Pancreas (tissue), 10 donors: ENCODE results near the gene CSF3. TPM values are rescaled to one million over a fixed set of nuclear protein-coding genes. Genes with fewer than 3 reads are reported as not detected.

Source experiments
- ATAC-seq, 4 donors: fragments of 200-7000 bp; cut with Tn5 transposase; one replicate each; pipeline versions ENCODE4 v1.8.0 to v1.9.1; 2020; ENCODE audit warnings: mild to moderate bottlenecking in 4 of 4, moderate library complexity in 4 of 4
- DNase-seq, 6 donors: peaks; one replicate each; pipeline ENCODE4 v3.0.0-alpha.2; 2020
- FAIRE-seq: peaks from 2 replicates; lab custom pipeline; 2012; peaks lifted over from hg19 to GRCh38; lab: Jason Lieb, UNC
- H3K27ac ChIP-seq, 4 donors: fragments of 200-600 bp; sonication (generic); 1 replicate in 3 of 4; 2 replicates in 1 of 4; pipeline versions ENCODE4 v1.5.0 to v1.8.0; 2020
- H3K27me3 ChIP-seq, 4 donors: fragments of 200-600 bp; one replicate each; pipeline ENCODE4 v1.8.0; 2021
- H3K36me3 ChIP-seq, 3 donors: fragments of 200-600 bp; sonication (generic) in 1 of 3; one replicate each; pipeline versions ENCODE4 v1.5.0 to v1.8.0; 2020 to 2021
- H3K4me1 ChIP-seq, 3 donors: fragments of 200-600 bp; one replicate each; pipeline ENCODE4 v1.8.0; 2021
- H3K4me3 ChIP-seq, 4 donors: fragments of 200-600 bp; sonication (generic) in 2 of 4; one replicate each; pipeline versions ENCODE4 v1.5.0 to v1.8.0; 2020 to 2021
- H3K9me3 ChIP-seq, 4 donors: fragments of 200-600 bp; one replicate each; pipeline ENCODE4 v1.8.0; 2021
- CTCF ChIP-seq, 4 donors: fragments of 200-600 bp; sonication (generic) in 3 of 4; IDR thresholded peaks; one replicate each; pipeline versions ENCODE4 v1.5.0 to v1.8.0; 2021; ENCODE audit warnings: antibody characterized with exemption in 4 of 4
- WGBS, 2 donors: extraction: QIAGEN DNeasy Blood & Tissue Kit; methylation state at CpG; one replicate each; pipeline ENCODE4 v1.1.7; 2013; 5-methylcytosine and 5-hydroxymethylcytosine counted together
- intact Hi-C, 3 donors: fragments of 100-400 bp; cut with DNase I; formaldehyde crosslinking; loops; one replicate each; pipeline versions ENCODE4 v1.11.1 to v1.14.2; 2022
- polyA plus RNA-seq, 2 donors: library from polyadenylated mRNA; stranded (reverse); fragments of 200-250 nt; gene quantifications; one replicate each; pipeline ENCODE4 v1.2.3, GENCODE V29; 2013
- total RNA-seq, 6 donors: library from RNA; stranded (reverse); fragmentation: NEBNext Ultra II Directional in 4 of 6; extraction: Animal tissue kit (Norgen Biotek cat#: 25700) in 4 of 6; gene quantifications; one replicate each; pipeline versions ENCODE4 v1.2.1 to v1.2.4, GENCODE V29; 2021 to 2023
- donor health status: healthy with polysubstance abuse.
- donor health status: DM: no; HTN: no; CAD: no; lungs with moderate emphysema.
- donor health status: DM: no; HTN: no; CAD: no.
- donor health status: control.
- donor health status: control.
- donor health status: Bipolar disorder and iron deficiency.
- donor health status: DM: yes; HTN: yes; CAD: no.
- donor health status: DM: no; HTN: no; CAD: no.
- donor health status: DM: no; HTN: no; CAD: no.
- donor health status: DM: yes; HTN: yes; CAD: no.

The CSF3 gene
- total and polyA plus RNA-seq, 8 donors = 0.16 to 3.5 (median 0.23) TPM; not detected in 4

DNA sequence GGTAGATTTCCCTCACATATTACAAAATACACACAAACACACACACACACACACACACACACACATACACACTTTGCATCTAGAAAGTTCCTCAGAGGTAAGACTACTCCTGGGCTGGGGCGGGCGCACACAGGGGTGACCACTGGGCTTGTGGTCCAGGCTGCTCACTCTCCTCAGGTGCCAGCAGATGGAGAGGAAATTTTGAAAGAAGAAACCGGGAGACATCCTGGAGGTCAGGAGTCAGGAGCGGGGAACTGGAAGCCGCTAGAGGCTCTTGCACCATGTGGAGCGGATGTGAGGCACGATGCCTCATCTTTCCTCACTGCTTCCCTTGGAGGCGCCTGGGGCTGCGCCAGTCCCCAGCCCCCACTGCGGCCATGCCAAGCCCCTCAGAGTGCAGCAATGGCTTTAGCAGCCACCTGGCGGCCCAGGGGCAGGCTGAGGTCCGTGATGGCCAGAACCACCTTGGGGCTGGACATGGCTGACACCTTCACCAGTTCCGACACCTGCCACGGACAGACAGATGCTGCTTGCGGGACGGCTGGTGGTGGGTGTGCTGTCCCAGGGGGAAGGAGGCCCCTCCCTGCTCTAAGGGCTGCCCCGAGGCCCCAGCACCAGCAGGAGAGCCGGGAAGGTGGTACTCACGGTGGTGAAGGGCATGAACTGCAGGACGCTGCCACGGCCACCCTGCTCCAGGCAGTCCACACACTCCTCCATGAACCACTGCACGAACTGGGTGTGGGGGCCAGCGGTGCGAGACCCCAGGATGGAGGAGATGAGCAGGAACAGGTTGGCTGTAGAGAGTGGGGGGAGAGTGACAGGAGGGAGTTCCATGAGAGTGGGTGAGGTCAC lies 4.1 kb downstream of the CSF3 start:
- ATAC-seq (no peak), FAIRE-seq (no peak), DNase-seq (peak in 1 of 6 donors; percentile 59)
- H3K27ac ChIP-seq = no peak overlapping the region
- TF ChIP-seq CTCF (IDR thresholded peaks at IDR 0.05) = no peak
- H3K4me1 ChIP-seq = peaks cover 0 to 17% (median 12%) of the 10 kb centered on the region in 3 donors
- intact Hi-C loops = no loop called here
- H3K27me3 ChIP-seq = no peaks in the 10 kb centered on the region
- H3K4me3 ChIP-seq = no peak overlapping the region
- 87 to 88% methylated on average over 24 of the region's 24 CpGs for WGBS, 2 donors
- peaks cover 0 to 20% (median 0%) of the 10 kb centered on the region in 3 donors for H3K36me3 ChIP-seq
- H3K9me3 ChIP-seq = no peaks in the 10 kb centered on the region

DNA sequence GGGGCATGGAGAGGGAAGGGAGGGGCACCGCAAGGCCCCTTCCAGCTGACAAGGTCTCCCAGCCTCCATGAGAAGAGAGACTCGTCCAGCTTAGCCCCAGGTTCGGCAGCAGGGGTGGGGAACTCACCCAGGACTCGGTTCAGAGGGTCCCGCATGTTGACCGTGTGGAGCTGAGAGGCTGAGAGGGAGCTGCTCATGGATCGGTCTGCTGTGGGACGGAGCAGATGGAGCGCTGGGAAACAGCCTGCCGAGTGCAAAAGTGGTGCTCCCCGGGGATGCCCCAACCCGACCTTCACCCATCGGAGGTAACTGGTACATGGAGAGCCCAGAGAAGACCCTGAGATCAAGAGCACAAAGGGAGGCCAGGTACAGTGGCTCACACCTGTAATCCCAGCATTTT lies 4.9 kb downstream of the CSF3 start:
- H3K27ac ChIP-seq = no peak overlapping the region
- DNase-seq = peak in 1 of 6 donors; percentile 51
- no peak for TF ChIP-seq CTCF (IDR thresholded peaks at IDR 0.05)
- intact Hi-C loops = loop anchor here in 1 of 3 donors (10.0 kb wide), 1 partner anchor 145 kb away; no protein-coding TSS in a partner anchor
- 90 to 94% methylated on average over 13 of the region's 13 CpGs for WGBS, 2 donors
- H3K4me1 ChIP-seq = peaks cover 0 to 12% (median 7%) of the 10 kb centered on the region in 3 donors
- H3K4me3 ChIP-seq = no peak overlapping the region
- no peaks in the 10 kb centered on the region for H3K27me3 ChIP-seq
- H3K36me3 ChIP-seq = peaks cover 0 to 24% (median 0%) of the 10 kb centered on the region in 3 donors
- no peak for FAIRE-seq
- no peak for ATAC-seq
- no peaks in the 10 kb centered on the region for H3K9me3 ChIP-seq

GRCh38 chr17:40021451-40021971 lies 6.3 kb downstream of the CSF3 start:
- no peak for FAIRE-seq
- intact Hi-C loops = loop anchor here in 1 of 3 donors (10.0 kb wide), 1 partner anchor 143 kb away; no protein-coding TSS in a partner anchor
- H3K27ac ChIP-seq = no peak overlapping the region

GRCh38 chr17:40022497-40022896 lies 7.3 kb downstream of the CSF3 start:
- Histone ChIP-seq H3K27ac (no peak overlapping the region), H3K9me3 (no peaks in the 10 kb centered on the region), H3K4me1 (peaks cover 0 to 15% (median 7%) of the 10 kb centered on the region in 3 donors), H3K4me3 (no peak overlapping the region), H3K27me3 (no peaks in the 10 kb centered on the region), H3K36me3 (peaks cover 0 to 33% (median 0%) of the 10 kb centered on the region in 3 donors)
- intact Hi-C loops = loop anchor here in 1 of 3 donors (10.0 kb wide), 1 partner anchor 142 kb away; no protein-coding TSS in a partner anchor
- FAIRE-seq = no peak
- no peak for ATAC-seq
- no peak for DNase-seq
- no peak for TF ChIP-seq CTCF (IDR thresholded peaks at IDR 0.05)
- WGBS, 2 donors = 91 to 94% methylated on average over 9 of the region's 9 CpGs

More at GRCh38 chr17:40021451-40021971, 6.3 kb downstream of the CSF3 start:
- ATAC-seq = no peak
- 94% methylated on average over 9 of the region's 9 CpGs for WGBS, 2 donors
- Histone ChIP-seq H3K4me1 (peaks cover 0 to 12% (median 7%) of the 10 kb centered on the region in 3 donors), H3K27me3 (no peaks in the 10 kb centered on the region), H3K36me3 (peaks cover 0 to 33% (median 0%) of the 10 kb centered on the region in 3 donors), H3K9me3 (no peaks in the 10 kb centered on the region), H3K4me3 (no peak overlapping the region)
- DNase-seq = no peak
- no peak for TF ChIP-seq CTCF (IDR thresholded peaks at IDR 0.05)
